GM19099 (cell line): ENCODE results near the gene TBX21.

Experiments
- POLR2A ChIP-seq: IDR thresholded peaks from 3 replicates; pipeline ENCODE4 v1.6.1; 2011; ENCODE audit warnings: low read depth; ENCODE audit not compliant: insufficient read length; ENCODE audit errors: extremely low read depth

Gene TBX21

DNA sequence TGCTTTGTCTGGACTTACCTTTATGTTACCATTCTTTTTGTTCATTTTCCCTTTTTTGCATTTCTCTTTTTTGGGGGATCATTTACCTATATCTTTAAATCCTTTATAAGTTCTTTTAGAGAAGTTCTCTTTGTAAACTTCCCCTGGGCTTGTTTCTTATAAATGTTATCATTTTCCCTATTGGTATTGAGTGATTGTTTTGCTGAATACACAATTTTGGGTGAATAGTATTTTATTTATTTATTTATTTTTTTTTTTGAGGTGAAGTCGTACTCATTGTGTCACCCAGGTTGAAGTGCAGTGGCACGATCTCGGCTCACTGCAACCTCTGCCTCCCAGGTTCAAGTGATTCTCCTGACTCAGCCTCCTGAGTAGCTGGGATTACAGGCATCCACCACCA lies 18.4 kb downstream of the TBX21 start:
- TF ChIP-seq POLR2A, result no peak

DNA sequence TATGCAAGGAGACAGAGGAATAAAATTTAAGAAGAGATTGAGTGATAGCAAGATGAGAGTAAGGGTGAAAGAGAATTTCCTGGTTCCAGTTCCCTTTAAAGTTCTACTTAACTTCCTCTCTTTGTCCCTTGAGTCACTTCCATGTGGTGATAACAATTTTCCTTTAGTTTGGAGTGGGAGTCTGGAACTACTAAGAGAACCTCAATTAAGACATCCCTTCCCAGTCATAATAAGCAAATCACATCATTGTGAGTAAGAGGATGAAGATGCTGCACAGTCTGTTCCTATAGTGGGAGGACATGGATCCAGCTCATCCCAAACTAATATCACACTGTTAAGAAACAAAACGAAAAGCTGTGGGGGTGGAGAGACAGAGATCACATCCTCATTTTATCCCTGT lies 24.4 kb downstream of the TBX21 start:
- no peak for TF ChIP-seq POLR2A

DNA sequence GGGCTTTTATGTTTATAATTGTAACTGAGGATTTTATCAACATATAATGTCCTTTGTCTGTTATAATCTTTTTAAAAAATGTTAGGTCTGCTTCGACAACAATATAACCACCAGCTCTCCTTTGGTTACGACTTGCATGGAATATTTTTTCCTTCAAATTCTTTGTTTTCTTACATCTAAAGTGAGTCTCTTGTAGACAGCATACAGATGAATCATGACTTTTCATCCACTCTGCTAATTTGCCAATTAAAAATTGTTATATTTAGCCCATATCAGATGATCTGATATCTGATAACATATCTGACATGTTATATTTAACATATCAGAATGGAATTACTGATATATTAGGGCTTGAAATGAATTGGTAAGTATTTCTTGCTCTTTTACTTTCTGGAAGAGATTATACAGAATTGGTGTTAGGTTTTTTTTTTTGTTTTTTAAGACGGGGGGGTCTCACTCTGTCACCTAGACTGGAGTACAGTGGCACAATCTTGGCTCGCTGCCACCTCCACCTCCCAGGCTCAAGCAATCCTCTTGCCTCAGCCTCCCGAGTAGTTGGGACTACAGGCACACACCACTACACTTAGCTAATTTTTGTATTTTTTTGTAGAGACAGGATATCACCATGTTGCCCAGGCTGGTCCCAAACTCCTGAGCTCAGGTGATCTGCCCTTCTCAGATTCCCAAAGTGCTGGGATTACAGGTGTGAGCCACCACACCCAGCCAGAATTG lies 27.5 kb downstream of the TBX21 start:
- no peak for TF ChIP-seq POLR2A

DNA sequence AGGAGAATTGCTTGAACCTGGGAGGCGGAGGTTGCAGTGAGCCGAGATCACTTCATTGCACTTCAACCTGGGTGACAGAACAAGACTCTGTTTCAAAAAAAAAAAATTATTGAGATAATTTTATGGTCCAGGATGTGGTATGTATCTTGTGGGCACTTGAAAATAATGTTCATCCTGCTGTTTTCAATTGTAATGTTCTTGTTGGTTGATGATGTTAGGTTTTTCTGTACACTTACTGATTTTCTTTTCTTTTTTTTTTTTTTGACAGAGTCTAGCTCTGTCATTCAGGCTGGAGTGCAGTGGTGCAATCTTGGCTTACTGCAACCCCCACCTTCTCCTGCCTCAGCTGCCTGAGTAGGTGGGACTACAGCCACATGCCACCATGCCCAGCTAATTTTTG lies 29.7 kb downstream of the TBX21 start:
- no peak for TF ChIP-seq POLR2A

DNA sequence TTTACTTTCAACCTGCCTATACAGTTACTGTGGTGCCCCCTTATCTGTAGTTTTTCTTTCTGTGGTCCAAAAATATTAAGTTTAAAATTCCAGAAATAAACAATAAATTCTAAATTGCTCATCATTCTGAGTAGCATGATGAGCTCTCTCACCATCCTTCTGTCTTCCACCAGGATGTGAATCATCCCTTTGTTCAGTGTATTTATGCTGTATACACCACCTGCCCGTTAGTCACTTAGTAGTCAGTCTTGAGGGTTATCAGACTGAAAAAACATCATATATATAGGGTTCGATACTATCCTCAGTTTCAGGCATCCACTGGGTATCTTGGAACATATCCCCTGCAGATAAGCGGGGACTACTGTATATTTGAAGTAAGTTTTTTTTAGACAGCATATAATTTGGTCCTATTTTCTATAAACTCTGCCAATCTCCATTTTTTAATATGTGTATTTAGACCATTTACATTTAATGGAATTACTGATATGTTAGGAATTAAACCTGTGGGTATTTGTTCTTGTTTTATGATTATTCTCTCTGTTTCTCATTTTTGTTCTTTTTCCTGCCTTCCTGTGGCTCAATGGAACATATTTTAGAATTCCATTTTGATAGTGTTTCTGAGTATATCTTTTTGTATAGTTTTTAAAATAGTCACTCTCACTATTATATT lies 31.0 kb downstream of the TBX21 start:
- no peak for TF ChIP-seq POLR2A

DNA sequence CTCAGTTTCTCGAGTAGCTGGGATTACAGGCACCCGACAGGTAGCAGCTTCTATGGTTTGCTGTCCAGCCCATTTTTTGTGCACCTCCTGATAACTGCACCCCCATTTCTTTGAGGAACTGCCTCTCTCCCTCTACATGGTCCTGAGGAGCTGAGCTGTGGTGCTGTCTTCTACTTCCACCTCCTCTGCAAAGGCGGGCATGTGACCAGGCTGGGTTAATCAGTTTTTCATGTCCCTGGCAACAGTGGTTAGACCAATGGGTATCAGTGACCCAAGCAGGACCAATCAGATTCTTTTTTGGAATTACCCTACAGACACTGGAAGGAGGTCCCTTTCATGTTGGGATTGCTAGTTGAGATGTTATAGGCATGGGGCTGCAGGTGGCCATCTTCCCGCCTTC lies 41.3 kb downstream of the TBX21 start:
- no peak for TF ChIP-seq POLR2A

DNA sequence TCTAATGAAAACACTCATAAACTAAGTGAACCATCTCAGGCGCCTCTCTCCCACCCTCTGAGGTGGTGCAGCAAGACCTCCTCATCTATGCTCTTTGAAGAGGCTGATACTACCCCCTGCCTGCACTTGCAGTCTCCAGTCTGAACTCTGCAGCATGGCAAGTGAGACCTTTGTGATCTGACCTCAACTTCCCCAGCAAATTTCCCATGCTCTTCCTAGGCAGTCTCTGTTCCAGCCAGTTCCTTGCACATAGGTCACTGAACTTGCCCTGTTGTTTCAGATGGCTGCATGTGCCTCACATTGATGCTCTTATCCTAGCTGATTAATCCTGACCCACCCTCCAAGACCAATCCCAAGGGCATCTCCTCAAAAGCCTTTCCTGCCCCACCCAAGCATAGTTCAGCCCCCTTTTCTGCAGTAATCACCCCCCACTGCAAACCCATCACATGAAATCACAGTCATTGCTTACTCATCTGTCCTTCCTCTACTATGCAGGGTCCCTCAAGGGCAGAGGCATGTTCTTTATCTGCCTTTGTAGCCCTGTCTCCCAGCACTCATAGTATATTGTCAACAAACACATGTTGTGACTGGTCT lies 42.0 kb downstream of the TBX21 start:
- TF ChIP-seq POLR2A, result no peak

DNA sequence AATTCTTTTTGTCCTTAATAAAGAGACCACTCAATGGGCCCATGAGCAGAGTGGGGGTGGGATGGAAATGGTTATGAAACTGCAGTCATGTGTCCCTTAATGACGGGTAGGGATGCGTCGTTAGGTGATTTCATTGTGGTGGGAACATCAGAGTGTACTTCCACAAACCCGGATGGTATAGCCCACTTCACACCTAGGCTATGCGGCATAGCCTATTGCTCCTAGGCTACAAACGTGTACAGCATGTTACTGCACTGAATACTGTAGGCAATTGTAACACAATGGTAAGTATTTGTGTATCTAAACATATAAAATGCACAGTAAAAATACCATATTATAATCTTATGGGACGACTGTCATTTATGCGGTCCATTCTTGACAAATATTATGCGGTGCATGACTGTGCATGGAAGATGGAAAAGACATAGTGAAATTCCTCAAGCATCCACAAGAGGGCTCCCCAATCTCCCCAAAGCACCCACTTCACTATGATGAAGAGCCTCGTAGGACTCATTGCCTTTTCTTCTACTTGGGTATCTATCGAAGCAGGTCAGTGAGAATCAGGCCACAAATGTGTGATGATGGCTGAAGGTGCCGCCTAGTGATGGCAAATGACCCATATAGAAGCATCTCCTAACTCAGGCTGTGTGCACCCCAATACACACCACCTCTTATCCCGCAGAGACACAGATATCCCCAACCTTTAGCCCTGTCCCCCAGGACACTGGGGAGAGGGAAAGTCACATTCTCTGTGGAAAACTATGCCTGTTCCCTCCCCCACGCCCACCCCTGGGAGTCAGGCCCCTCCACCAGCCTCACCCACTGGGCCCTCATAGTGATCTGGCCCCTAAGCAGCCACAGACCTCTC lies 43.5 kb downstream of the TBX21 start:
- no peak for TF ChIP-seq POLR2A

DNA sequence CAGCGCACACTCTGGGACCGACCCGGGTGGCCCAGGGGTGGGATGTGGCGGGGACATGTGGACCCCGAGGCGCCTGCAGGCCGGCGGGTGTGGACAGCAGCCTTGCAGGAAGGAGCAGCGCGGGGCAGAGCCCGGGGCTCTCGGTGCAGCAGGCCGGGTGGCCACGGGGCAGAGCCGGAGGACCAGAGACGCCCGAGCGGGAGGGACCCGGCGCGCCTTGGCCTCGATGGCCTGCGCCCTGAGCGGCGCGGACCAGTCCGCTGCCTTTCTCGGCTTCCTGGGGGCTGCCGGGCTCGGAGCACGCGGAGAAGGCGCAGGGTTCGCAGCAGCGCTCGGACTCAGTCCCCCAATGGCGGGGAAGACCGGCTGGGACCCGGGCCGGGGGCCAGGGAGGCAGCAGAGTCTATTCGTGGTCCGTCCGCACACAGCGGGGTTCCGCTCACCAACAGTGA lies 45.2 kb downstream of the TBX21 start:
- TF ChIP-seq POLR2A, result no peak

DNA sequence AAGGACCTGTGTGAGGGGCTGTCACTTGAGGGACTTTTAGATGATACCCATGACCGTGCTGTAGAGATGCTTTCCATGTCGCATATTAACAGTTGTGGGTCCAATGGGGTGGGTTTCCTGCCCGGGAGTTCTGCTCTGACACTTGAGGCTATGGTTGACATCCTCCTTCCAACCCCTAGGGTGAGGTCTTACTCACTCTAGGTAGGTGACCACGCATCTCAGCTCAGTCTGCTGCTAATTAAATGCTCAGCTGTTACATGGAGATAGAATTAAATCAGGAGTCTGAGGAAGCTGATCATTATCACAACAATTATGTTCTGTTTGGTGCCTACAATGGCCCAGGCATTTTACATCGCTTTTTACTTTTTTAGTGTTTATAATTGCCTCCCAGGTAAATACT lies 48.4 kb downstream of the TBX21 start:
- no peak for TF ChIP-seq POLR2A

DNA sequence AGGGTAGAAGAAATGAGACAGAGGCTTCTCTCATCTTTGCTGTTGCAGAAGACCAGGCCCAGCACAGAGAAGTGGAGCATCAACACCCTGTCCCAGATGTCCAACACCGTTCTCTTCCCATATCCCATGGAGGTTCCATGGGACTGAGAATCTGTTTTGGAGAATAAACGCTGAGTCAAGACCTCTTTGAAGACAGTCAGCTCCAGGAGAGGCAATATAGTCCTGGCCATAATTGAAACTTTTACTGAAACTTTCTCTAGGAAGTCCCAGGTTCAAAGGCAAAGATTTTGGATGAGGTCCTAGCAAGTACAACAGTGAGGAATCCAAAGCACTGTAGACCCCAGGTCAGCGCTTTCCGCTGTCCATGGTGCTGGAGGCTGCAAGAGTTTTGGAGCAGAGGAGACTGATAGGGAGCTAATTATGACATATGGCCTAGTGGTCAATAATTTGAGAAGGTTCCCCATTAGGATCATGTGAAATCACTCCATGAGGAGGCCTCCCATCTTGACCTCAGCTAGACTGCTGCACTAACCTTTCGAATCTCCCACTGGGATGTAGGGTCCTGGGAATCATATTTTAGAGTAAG lies 52.6 kb downstream of the TBX21 start:
- TF ChIP-seq POLR2A, result no peak

DNA sequence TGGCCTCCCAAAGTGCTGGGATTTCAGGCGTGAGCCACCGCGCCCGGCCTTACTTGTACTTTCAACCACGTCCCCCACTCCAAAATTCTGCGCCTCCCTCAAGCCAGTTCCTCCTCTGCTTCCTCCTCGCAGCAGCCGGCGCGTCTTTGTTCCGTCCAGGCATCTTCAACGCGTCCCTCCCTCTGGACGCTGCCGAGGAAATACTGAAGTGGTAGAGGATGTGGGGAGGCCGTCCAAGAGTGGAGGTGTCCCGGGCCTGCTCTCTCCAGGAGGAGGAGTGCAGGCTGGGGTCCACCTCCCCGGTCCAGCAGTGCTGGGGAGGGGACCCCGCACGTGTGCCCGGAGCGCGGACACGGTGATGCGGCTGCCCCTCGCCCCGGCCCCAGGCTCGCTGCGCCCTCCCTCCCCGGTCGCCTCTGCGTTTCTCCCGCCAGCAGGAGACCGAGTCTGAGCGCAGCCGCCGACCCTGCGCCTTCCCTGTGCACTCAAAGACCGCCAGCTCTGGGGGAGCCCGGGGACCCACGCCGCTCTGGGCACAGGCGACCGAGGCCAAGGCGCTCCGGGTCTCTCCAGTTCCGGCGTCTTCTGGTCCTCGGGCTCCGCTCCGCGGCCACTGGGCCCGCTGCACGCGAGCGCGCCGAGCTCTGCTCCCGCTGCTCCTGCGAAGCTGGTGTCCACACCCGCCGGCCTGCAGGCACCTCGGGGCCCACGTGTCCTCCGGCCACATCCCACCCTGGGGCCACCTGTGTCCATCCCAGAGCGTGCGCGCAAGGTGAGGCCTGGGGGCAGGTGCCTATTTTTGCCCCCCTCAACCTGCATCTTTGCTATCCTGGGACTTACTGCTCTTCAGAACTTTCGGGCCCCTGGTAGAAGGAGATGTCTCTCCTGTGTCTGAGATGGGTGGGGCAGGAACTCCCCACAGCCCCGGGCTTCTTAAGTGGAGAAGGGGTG lies 56.9 kb downstream of the TBX21 start:
- no peak for TF ChIP-seq POLR2A

DNA sequence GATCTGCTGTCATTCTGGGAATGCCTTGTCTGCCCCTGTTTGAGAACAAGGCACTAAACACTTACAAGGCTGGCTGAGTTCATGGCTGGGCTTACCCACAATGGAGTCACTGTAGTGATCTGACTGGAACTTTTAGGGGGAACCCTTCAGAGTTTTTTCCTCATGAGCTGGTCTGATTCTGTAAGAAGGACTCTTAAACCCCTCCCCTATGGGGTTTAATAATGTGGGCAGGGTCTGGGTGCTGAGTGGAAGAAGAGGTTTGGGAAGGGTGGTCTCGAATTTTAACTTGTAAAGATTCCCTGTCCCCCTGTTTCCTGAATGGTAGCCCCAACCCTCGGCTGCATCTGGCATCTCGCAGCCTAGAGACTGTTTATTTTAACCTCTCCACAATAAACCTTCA lies 58.0 kb downstream of the TBX21 start:
- TF ChIP-seq POLR2A, result no peak

DNA sequence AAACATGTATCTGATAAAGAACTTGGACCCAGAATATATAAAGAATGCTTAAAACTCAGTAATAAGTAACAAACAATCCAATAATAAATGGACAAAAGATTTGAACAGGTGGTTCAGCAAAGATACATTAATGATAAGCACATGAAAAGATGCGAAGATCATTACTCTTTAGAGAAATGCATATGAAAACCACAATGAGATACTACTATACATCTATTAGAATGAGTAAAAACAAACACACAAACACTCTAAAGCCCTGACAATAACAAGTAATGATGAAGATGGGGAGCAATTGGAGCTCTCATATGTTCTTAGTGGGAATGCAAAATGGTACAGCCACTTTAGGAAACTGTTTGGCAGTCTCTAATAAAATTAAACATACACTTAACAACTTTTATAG lies 59.4 kb downstream of the TBX21 start:
- TF ChIP-seq POLR2A, result no peak

DNA sequence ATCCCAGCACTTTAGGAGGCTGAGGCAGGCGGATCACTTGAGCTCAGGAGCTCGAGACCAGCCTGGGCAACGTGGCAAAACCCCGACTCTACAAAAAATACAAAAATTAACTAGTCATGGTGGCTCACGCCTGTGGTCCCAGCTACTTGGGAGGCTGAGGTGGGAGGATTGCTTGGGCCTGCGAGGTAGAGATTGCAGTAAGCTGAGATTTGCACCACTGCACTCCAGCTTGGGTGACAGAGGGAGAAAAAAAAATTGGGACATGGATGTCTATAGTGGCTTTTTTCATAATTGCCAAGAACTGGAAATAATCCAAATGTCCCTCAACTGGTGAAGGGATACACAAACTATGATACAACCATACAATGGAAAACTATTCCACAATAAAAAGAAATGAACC lies 59.9 kb downstream of the TBX21 start:
- no peak for TF ChIP-seq POLR2A
